HG02938 (cell line): Measurements from ENCODE around the gene IL10RB.
A peak's percentile ranks its signal among the peaks of the same experiment; 100 is the strongest.
"Not testable (repeated sequence)": the region's sequence is repeated elsewhere in the genome, so short reads cannot be mapped to it uniquely, and the experiment has no call there.

Experiments
- ATAC-seq: cut with Tn5 transposase; IDR thresholded peaks from one replicate; pipeline ENCODE4 v1.9.1; 2021; ENCODE audit warnings: mild to moderate bottlenecking, moderate library complexity; ENCODE audit not compliant: unreplicated experiment

IL10RB gene

GRCh38 chr21:33266050-33266788 is at the start of gene IL10RB:
Gene IL10RB, plus strand, starts transcription at chr21:33266367. Its CDS starts 99 bp downstream, at chr21:33266466.
- ATAC-seq: peak; percentile 30

- ATAC-seq: no peak
These were observed 49.0 kb upstream of the IL10RB start for GRCh38 chr21:33217138-33217520.

GRCh38 chr21:33219300-33219699 is 46.9 kb upstream of the IL10RB start:
- no peak for ATAC-seq

DNA sequence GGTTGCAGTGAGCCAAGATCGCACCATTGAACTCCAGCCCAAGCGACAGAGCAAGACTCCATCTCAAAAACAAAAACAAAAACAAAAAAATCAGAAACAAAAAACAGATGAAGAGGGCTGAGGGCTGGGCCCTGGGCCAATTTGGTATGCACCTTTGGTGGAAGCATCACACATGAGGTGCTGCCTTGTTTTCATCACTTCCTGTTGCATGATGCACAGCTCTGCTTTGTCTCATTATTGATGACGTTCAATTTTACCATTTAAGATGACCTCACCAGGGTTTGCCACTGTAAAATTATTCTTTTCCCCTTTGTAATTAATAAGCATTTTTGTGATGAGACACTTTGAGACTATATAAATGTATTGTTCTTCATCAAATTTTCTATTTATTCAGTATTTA is 46.2 kb upstream of the IL10RB start:
- ATAC-seq: no peak

- ATAC-seq: not testable (repeated sequence)
These were observed 40.8 kb upstream of the IL10RB start for GRCh38 chr21:33225376-33225775.

- ATAC-seq: no peak
These were observed 37.7 kb upstream of the IL10RB start for GRCh38 chr21:33228455-33228854.

DNA sequence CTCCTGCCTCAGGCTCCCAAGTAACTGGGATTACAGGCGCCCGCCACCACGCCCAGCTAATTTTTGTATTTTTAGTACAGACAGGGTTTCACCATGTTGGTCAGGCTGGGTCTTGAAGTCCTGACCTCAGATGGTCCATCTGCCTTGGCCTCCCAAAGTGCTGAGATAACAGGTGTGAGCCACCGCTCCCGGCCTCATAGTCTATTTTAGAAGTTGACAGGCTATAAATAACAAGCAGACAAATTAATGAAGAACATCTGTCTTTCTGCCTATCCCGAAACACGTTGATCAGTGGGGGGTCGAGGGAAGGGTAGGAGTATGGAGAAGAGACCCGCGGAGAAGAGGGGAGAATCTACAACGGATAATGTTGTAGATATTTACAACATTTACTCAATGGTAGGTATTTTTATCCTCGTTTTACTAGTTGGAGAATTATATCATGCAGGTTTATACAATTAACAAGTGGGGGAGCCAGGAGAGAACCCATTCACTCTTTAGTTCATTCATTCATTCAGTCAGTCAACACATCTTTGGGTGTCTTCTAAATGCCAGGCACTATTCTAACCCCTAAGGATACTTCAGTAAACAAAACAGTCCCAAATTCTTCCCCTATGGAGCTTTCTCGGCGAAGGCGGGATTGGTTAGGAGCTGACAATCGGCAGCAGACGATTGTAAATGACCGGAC is 36.9 kb upstream of the IL10RB start:
- ATAC-seq: no peak

- peak; percentile 53 for ATAC-seq
These were observed 36.2 kb upstream of the IL10RB start, which contains the start of gene IFNAR2 for GRCh38 chr21:33229784-33230544. Gene IFNAR2, plus strand, starts transcription at chr21:33229938. Its CDS starts 11,985 bp downstream, at chr21:33241923.

GRCh38 chr21:33230545-33231324 is 35.4 kb upstream of the IL10RB start:
- peak; percentile 17 for ATAC-seq

- no peak for ATAC-seq
These were observed 34.6 kb upstream of the IL10RB start for GRCh38 chr21:33231526-33231925.

- ATAC-seq: no peak
These were observed 33.7 kb upstream of the IL10RB start for GRCh38 chr21:33232291-33233034.

- ATAC-seq: no peak
These were observed 31.3 kb upstream of the IL10RB start for GRCh38 chr21:33234635-33235520.

DNA sequence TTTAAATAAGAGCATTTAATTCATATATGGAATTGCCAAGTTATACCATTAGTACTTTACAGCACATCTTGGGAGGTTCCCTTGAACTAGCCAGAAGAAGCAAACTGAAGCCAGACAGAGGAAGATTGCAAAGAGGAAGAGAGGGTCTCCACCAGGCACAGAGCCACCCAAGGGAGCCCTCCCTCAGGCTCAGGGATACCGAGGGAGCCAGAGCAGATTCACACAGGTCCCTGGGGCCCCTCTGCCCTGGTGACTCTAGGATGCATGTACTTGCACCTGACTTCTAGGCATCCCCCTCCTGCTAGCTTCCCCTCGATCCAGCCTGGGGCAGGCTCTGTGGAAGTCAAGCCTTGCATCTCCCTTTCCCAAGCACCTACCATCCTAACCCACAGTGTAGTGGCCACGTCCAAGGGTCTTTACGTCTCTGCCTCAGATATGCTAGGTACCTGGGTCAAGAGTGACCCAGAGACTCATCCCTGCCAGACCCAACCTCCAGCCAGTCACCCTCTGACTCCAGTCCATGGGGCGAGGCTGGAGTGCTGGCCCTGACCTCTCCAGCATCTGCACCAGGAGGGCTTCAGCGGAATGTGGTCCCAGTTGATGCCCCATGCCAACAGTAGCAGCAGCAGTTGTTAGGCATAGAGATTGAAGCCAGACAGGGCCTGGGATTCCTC is 30.0 kb upstream of the IL10RB start:
- no peak for ATAC-seq

DNA sequence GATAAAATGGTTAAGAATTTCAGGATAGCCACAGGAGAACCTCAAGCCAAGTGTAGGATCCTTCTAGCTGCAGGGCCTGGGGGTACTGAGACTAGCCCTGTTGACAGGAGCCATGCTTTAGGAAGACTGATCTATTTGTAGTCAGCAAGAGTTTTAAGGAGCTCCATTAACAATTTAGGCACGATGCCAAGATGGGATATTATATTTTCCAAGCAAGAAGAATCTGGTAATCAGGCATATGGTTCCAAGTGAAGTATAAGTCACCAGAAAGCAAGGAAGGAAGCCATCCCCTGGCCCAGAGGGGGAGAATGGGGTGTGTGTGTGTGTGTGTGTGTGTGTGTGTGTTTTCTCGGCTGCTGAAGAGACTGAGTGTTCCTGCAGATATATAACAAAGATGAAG is 29.4 kb upstream of the IL10RB start:
- ATAC-seq: no peak

- ATAC-seq: no peak
These were observed 28.7 kb upstream of the IL10RB start for GRCh38 chr21:33237486-33237885.

- peak; percentile 18 for ATAC-seq
These were observed 28.0 kb upstream of the IL10RB start for GRCh38 chr21:33238146-33238545.

DNA sequence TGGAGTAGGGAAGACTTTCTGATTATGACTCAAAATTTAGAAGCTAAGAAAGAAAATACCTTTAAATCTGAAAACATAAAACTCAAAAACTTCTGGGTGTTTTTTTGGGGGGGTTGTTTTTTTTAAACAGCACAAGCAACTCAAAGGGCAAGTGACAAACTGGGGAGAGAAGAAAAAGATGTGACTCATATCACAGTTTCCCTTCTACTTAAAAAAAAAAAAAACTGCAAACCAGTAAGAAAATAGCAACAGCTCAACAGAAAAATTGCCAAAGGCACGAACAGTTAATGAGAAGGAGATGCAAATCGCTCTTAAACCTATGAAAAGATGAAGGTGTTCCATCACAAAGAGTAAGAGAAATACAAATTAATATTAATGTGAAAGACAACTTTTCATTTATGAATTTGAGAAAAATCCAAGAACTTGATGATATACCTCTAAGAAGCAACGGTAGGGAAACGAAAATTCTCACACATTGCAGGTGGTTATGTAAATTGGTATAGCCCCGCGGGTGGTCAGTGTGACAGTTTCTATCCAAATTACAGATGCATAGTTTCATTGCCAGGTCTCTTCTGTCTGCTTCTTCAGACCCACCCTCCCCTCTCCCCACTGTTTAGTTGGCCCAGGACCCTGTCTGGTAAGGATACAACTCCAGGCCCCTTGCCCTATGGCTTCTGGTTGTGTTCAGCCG is 27.5 kb upstream of the IL10RB start:
- ATAC-seq: peak; percentile 77

GRCh38 chr21:33239559-33240127 is 26.5 kb upstream of the IL10RB start:
- ATAC-seq: not testable (repeated sequence)
